Neural progenitor cell (in vitro differentiated cells): ENCODE results near the gene ISCA2. TPM values are rescaled to one million over a fixed set of nuclear protein-coding genes. Genes with fewer than 3 reads are reported as not detected.

Experiments
- DNase-seq: peaks from one replicate; pipeline ENCODE4 v3.0.0-alpha.2; 2016; ENCODE audit warnings: low spot score
- H2AFZ ChIP-seq: fragments of 200-600 bp; sonication (generic); replicated peaks from 2 replicates; pipeline ENCODE4 v1.6.1; 2016; ENCODE audit warnings: antibody characterized with exemption
- H3F3A ChIP-seq: fragments of 200-600 bp; sonication (generic); 2 replicates; pipeline ENCODE4 v1.6.1; 2016; ENCODE audit warnings: antibody characterized with exemption, low read depth
- H3K27ac ChIP-seq: fragments of 200-600 bp; sonication (generic); 2 replicates; pipeline ENCODE4 v1.5.1; 2016; ENCODE audit warnings: mild to moderate bottlenecking
- H3K27me3 ChIP-seq: fragments of 200-600 bp; sonication (generic); 2 replicates; pipeline ENCODE4 v1.6.1; 2016; ENCODE audit warnings: mild to moderate bottlenecking, moderate library complexity
- H3K36me3 ChIP-seq: fragments of 200-600 bp; sonication (generic); 2 replicates; pipeline ENCODE4 v1.5.1; 2016
- H3K4me1 ChIP-seq: fragments of 200-600 bp; sonication (generic); 2 replicates; pipeline ENCODE4 v1.6.1; 2016; ENCODE audit warnings: mixed run types
- H3K4me2 ChIP-seq: fragments of 200-600 bp; sonication (generic); 2 replicates; pipeline ENCODE4 v1.6.1; 2016
- H3K4me3 ChIP-seq: fragments of 200-600 bp; sonication (generic); 2 replicates; pipeline ENCODE4 v1.5.1; 2016
- H3K79me2 ChIP-seq: fragments of 200-600 bp; sonication (generic); 2 replicates; pipeline ENCODE4 v1.6.1; 2016; ENCODE audit warnings: low read depth
- H3K9ac ChIP-seq: fragments of 200-600 bp; sonication (generic); 2 replicates; pipeline ENCODE4 v1.6.1; 2016
- H3K9me3 ChIP-seq: fragments of 200-600 bp; sonication (generic); 2 replicates; pipeline ENCODE4 v1.5.1; 2016; ENCODE audit warnings: low read depth
- H4K20me1 ChIP-seq: fragments of 200-600 bp; sonication (generic); 2 replicates; pipeline ENCODE4 v1.6.1; 2016; ENCODE audit warnings: low read depth
- H3K27ac Mint-ChIP-seq: 3 replicates; pipeline ENCODE4 v1.8.0; 2021; ENCODE audit warnings: mixed read lengths
- H3K27me3 Mint-ChIP-seq: 2 replicates; pipeline ENCODE4 v1.8.0; 2022; ENCODE audit warnings: low read depth, mild to moderate bottlenecking, inconsistent platforms, moderate library complexity, mixed read lengths; ENCODE audit not compliant: insufficient read depth
- H3K36me3 Mint-ChIP-seq: 3 replicates; pipeline ENCODE4 v1.8.0; 2021; ENCODE audit warnings: mixed read lengths
- H3K4me1 Mint-ChIP-seq: 3 replicates; pipeline ENCODE4 v1.8.0; 2021; ENCODE audit warnings: mixed read lengths
- H3K4me3 Mint-ChIP-seq: 3 replicates; pipeline ENCODE4 v1.8.0; 2021; ENCODE audit warnings: mild to moderate bottlenecking, moderate library complexity, mixed read lengths
- H3K9me3 Mint-ChIP-seq: 3 replicates; pipeline ENCODE4 v1.8.0; 2020; ENCODE audit warnings: mixed read lengths
- CTCF ChIP-seq: fragments of 200-600 bp; sonication (generic); IDR thresholded peaks from 2 replicates; pipeline ENCODE4 v1.5.1; 2017; ENCODE audit warnings: antibody characterized with exemption, mild to moderate bottlenecking
- EZH2 ChIP-seq: fragments of 200-600 bp; sonication (generic); IDR thresholded peaks from 2 replicates; pipeline ENCODE4 v1.6.1; 2017; ENCODE audit warnings: antibody characterized with exemption, mild to moderate bottlenecking, moderate library complexity
- EZH2phosphoT487 ChIP-seq: fragments of 200-600 bp; sonication (generic); IDR thresholded peaks from 2 replicates; pipeline ENCODE4 v1.6.1; 2017; ENCODE audit warnings: antibody characterized with exemption
- total RNA-seq: library from RNA; depleted of rRNA; stranded (reverse); fragments of >200 nt; gene quantifications from 2 replicates; pipeline ENCODE4 v1.2.3, GENCODE V29; 2015; ENCODE audit warnings: low replicate concordance

The ISCA2 gene
- total RNA-seq, 1 donor from 2014 or later, result 45.5 TPM

DNA sequence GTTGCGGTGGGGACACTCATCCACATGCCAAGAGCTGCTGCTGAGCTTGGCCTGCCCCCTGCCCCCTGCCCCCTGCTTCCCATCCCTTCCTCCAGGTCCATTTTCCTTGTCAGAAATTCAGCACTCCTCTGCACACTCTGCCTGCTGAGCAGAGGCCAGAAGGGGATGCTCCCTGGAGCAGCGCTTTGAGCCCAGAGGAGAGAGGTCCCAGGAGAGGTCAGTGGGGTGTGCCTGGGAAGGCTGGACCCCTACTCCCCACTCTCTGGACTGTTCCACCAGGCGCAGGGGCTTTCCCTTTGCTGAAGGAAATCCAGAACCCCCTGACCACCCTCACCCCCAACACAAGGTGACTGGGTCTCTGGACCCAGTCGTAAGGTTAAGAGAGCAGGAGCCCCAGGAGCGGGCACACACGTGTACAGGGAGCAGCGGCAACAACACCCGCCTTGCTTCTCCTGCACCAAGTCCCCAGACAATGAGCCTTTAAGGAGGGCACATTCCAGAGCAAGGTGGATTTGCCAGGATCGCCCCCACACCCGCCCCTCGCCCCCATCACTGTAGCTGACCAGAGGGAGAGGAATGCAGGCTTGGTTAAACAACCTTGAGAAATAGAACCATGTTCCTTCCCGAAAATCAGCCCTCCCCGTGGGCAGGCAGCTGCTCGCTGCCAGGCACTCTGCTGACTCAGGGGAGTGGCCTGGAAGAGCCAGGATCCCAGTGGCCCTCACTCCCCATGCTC is 30.7 kb downstream of the ISCA2 start:
- Mint-ChIP-seq H3K4me3 (no peak overlapping the region), H3K36me3 (no peaks in the 10 kb centered on the region), H3K4me1 (peaks cover 7% of the 10 kb centered on the region), H3K9me3 (no peaks in the 10 kb centered on the region), H3K27ac (no peak overlapping the region), H3K27me3 (peaks cover 6% of the 10 kb centered on the region)
- H3K27me3 ChIP-seq, result no peaks in the 10 kb centered on the region
- H2AFZ ChIP-seq, result peak overlapping the region; percentile 6
- no peak overlapping the region for H3K4me3 ChIP-seq
- no peaks in the 10 kb centered on the region for H3K36me3 ChIP-seq
- H3K9me3 ChIP-seq, result no peaks in the 10 kb centered on the region
- no peak overlapping the region for H3K9ac ChIP-seq
- H3F3A ChIP-seq, result no peaks in the 10 kb centered on the region
- H3K27ac ChIP-seq, result no peak overlapping the region
- no peaks in the 10 kb centered on the region for H3K79me2 ChIP-seq
- peak; percentile 24 for DNase-seq
- no peak for TF ChIP-seq EZH2
- no peak for TF ChIP-seq CTCF
- TF ChIP-seq EZH2phosphoT487, result no peak
- peaks cover 14% of the 10 kb centered on the region for H3K4me1 ChIP-seq
- no peaks in the 10 kb centered on the region for H4K20me1 ChIP-seq
- no peak overlapping the region for H3K4me2 ChIP-seq

DNA sequence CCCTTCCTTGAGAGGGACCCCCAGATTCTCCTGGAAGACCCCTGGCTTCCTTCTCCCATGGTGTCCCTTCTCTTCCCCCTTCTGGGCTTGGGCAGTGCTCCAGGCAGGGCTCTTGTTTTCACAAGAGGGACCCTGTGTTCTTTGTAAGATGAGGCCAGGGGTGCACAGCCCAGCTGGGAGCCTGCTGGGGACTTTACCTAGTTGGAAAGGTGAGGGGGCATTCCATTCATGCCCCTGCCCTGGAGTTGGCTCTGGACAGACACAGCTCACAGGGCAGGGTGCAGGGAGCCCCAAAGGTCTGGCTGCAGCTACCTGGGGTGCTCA is 31.2 kb downstream of the ISCA2 start:
- H3K27me3 Mint-ChIP-seq, result peaks cover 6% of the 10 kb centered on the region
- H3K27ac Mint-ChIP-seq, result no peak overlapping the region
- Histone ChIP-seq H3K4me2 (no peak overlapping the region), H4K20me1 (no peaks in the 10 kb centered on the region), H3K9me3 (no peaks in the 10 kb centered on the region), H3K4me3 (no peak overlapping the region), H3K79me2 (no peaks in the 10 kb centered on the region), H3K27ac (no peak overlapping the region), H3K27me3 (no peaks in the 10 kb centered on the region), H3K36me3 (no peaks in the 10 kb centered on the region), H3K9ac (no peak overlapping the region), H3F3A (no peaks in the 10 kb centered on the region), H3K4me1 (peaks cover 14% of the 10 kb centered on the region), H2AFZ (no peak overlapping the region)
- no peaks in the 10 kb centered on the region for H3K9me3 Mint-ChIP-seq
- no peaks in the 10 kb centered on the region for H3K36me3 Mint-ChIP-seq
- TF ChIP-seq EZH2phosphoT487 (no peak), EZH2 (no peak), CTCF (no peak)
- H3K4me1 Mint-ChIP-seq, result peaks cover 7% of the 10 kb centered on the region
- no peak overlapping the region for H3K4me3 Mint-ChIP-seq
- DNase-seq, result no peak

GRCh38 chr14:74525361-74525851 is 31.8 kb downstream of the ISCA2 start:
- Histone ChIP-seq H3K27ac (no peak overlapping the region), H3K4me1 (peaks cover 14% of the 10 kb centered on the region), H4K20me1 (no peaks in the 10 kb centered on the region), H3K27me3 (no peaks in the 10 kb centered on the region), H3K79me2 (no peaks in the 10 kb centered on the region), H3K9ac (no peak overlapping the region), H3K4me2 (no peak overlapping the region), H3K4me3 (no peak overlapping the region), H3K9me3 (no peaks in the 10 kb centered on the region), H2AFZ (no peak overlapping the region), H3K36me3 (no peaks in the 10 kb centered on the region), H3F3A (no peaks in the 10 kb centered on the region)
- no peak for DNase-seq
- TF ChIP-seq EZH2phosphoT487, result no peak
- no peak for TF ChIP-seq CTCF
- TF ChIP-seq EZH2, result no peak
- peaks cover 4% of the 10 kb centered on the region for H3K27me3 Mint-ChIP-seq
- no peaks in the 10 kb centered on the region for H3K36me3 Mint-ChIP-seq
- H3K9me3 Mint-ChIP-seq, result no peaks in the 10 kb centered on the region
- peak overlapping the region; percentile 10 for H3K27ac Mint-ChIP-seq
- peak overlapping the region; percentile 35 for H3K4me3 Mint-ChIP-seq
- peaks cover 7% of the 10 kb centered on the region for H3K4me1 Mint-ChIP-seq
